Measurements from ENCODE around the gene MYO15A. TPM values are rescaled to one million over a fixed set of nuclear protein-coding genes. Genes with fewer than 3 reads are reported as not detected.

MYO15A gene
- total RNA-seq, 1 experiment from 2014 or later = 0.38 TPM

- TF ChIP-seq CTCF (IDR thresholded peaks at IDR 0.05; ENCODE audit: unreplicated experiment) = no peak
- CTCF ChIA-PET = no interaction called here
- BruUV-seq (replicated peaks) = no TSS peak
- no peak overlapping the region for H3K27ac Mint-ChIP-seq (ENCODE audit: unreplicated experiment)
- H3K9me3 Mint-ChIP-seq (ENCODE audit: low read depth, unreplicated experiment) = no peaks in the 10 kb centered on the region
- DNase-seq = no peak
- no peaks in the 10 kb centered on the region for H3K4me1 Mint-ChIP-seq (ENCODE audit: low read depth, unreplicated experiment)
- H3K27me3 Mint-ChIP-seq (ENCODE audit: unreplicated experiment) = peaks cover 15% of the 10 kb centered on the region
- H3K36me3 Mint-ChIP-seq (ENCODE audit: insufficient read depth, unreplicated experiment) = peaks cover 4% of the 10 kb centered on the region
- intact Hi-C loops (cut with micrococcal nuclease; ENCODE audit: unreplicated experiment) = no loop called here
- H3K4me3 Mint-ChIP-seq (ENCODE audit: low read depth, unreplicated experiment) = no peak overlapping the region
Observed at GRCh38 chr17:18074566-18075272, 33.8 kb upstream of the MYO15A start.

- intact Hi-C loops (cut with micrococcal nuclease; ENCODE audit: unreplicated experiment) = no loop called here
- CTCF ChIA-PET = no interaction called here
- no peaks in the 10 kb centered on the region for H3K4me1 Mint-ChIP-seq (ENCODE audit: low read depth, unreplicated experiment)
- H3K4me3 Mint-ChIP-seq (ENCODE audit: low read depth, unreplicated experiment) = no peak overlapping the region
- H3K27me3 Mint-ChIP-seq (ENCODE audit: unreplicated experiment) = peaks cover 15% of the 10 kb centered on the region
- H3K27ac Mint-ChIP-seq (ENCODE audit: unreplicated experiment) = no peak overlapping the region
- peaks cover 4% of the 10 kb centered on the region for H3K36me3 Mint-ChIP-seq (ENCODE audit: insufficient read depth, unreplicated experiment)
- no TSS peak for BruUV-seq (replicated peaks)
- DNase-seq = no peak
- H3K9me3 Mint-ChIP-seq (ENCODE audit: low read depth, unreplicated experiment) = no peaks in the 10 kb centered on the region
- TF ChIP-seq CTCF (IDR thresholded peaks at IDR 0.05; ENCODE audit: unreplicated experiment) = no peak
Observed at GRCh38 chr17:18076936-18077335, 31.6 kb upstream of the MYO15A start.

GRCh38 chr17:18079543-18079942, 29.0 kb upstream of the MYO15A start:
- no peak for TF ChIP-seq CTCF (IDR thresholded peaks at IDR 0.05; ENCODE audit: unreplicated experiment)
- Mint-ChIP-seq H3K4me3 (ENCODE audit: low read depth, unreplicated experiment) (no peak overlapping the region), H3K4me1 (ENCODE audit: low read depth, unreplicated experiment) (no peaks in the 10 kb centered on the region), H3K27me3 (ENCODE audit: unreplicated experiment) (peaks cover 14% of the 10 kb centered on the region), H3K36me3 (ENCODE audit: insufficient read depth, unreplicated experiment) (peaks cover 4% of the 10 kb centered on the region), H3K9me3 (ENCODE audit: low read depth, unreplicated experiment) (no peaks in the 10 kb centered on the region), H3K27ac (ENCODE audit: unreplicated experiment) (no peak overlapping the region)
- intact Hi-C loops (cut with micrococcal nuclease; ENCODE audit: unreplicated experiment) = no loop called here
- CTCF ChIA-PET = no interaction called here
- no TSS peak for BruUV-seq (replicated peaks)
- no peak for DNase-seq

GRCh38 chr17:18084256-18084655, 24.3 kb upstream of the MYO15A start:
- DNase-seq = no peak

More at GRCh38 chr17:18084256-18084655, 24.3 kb upstream of the MYO15A start:
- TF ChIP-seq CTCF (IDR thresholded peaks at IDR 0.05; ENCODE audit: unreplicated experiment) = no peak
- intact Hi-C loops (cut with micrococcal nuclease; ENCODE audit: unreplicated experiment) = no loop called here
- BruUV-seq (replicated peaks) = no TSS peak
- no peaks in the 10 kb centered on the region for H3K9me3 Mint-ChIP-seq (ENCODE audit: low read depth, unreplicated experiment)
- peaks cover 9% of the 10 kb centered on the region for H3K4me1 Mint-ChIP-seq (ENCODE audit: low read depth, unreplicated experiment)
- H3K4me3 Mint-ChIP-seq (ENCODE audit: low read depth, unreplicated experiment) = no peak overlapping the region
- H3K27me3 Mint-ChIP-seq (ENCODE audit: unreplicated experiment) = no peaks in the 10 kb centered on the region
- peaks cover 17% of the 10 kb centered on the region for H3K36me3 Mint-ChIP-seq (ENCODE audit: insufficient read depth, unreplicated experiment)
- CTCF ChIA-PET = no interaction called here
- H3K27ac Mint-ChIP-seq (ENCODE audit: unreplicated experiment) = no peak overlapping the region
